BLaER1 (cell line): ENCODE measurements around the gene SLC24A5.

Experiments
- H3K27ac ChIP-seq: shearing (Covaris generic); formaldehyde crosslinking; 2 replicates; pipeline ENCODE4 v1.8.1; 2022
- H3K27me3 ChIP-seq: shearing (Covaris generic); formaldehyde crosslinking; 2 replicates; pipeline ENCODE4 v1.8.1; 2022
- H3K36me3 ChIP-seq: shearing (Covaris generic); formaldehyde crosslinking; 2 replicates; pipeline ENCODE4 v1.8.1; 2022
- H3K4me1 ChIP-seq: shearing (Covaris generic); formaldehyde crosslinking; 2 replicates; pipeline ENCODE4 v1.8.1; 2022
- H3K4me2 ChIP-seq: shearing (Covaris generic); formaldehyde crosslinking; 2 replicates; pipeline ENCODE4 v1.8.1; 2022
- H3K4me3 ChIP-seq: shearing (Covaris generic); formaldehyde crosslinking; 2 replicates; pipeline ENCODE4 v1.8.1; 2022
- H3K9ac ChIP-seq: shearing (Covaris generic); formaldehyde crosslinking; 2 replicates; pipeline ENCODE4 v1.8.1; 2022
- H3K9me3 ChIP-seq: shearing (Covaris generic); formaldehyde crosslinking; 2 replicates; pipeline ENCODE4 v1.8.1; 2022
- H4K20me1 ChIP-seq: shearing (Covaris generic); formaldehyde crosslinking; 2 replicates; pipeline ENCODE4 v1.8.1; 2022
- Cebpa-rat ChIP-seq: shearing (Covaris generic); IDR thresholded peaks from 2 replicates; pipeline ENCODE4 v1.8.1; 2022

Gene SLC24A5

GRCh38 chr15:48147358-48147757, 26.6 kb downstream of the SLC24A5 start:
- Histone ChIP-seq H3K9me3 (no peaks in the 10 kb centered on the region), H3K27me3 (no peaks in the 10 kb centered on the region), H3K27ac (no peak overlapping the region), H3K4me3 (no peak overlapping the region), H3K4me2 (no peak overlapping the region), H4K20me1 (no peaks in the 10 kb centered on the region), H3K9ac (no peak overlapping the region), H3K36me3 (no peaks in the 10 kb centered on the region), H3K4me1 (no peaks in the 10 kb centered on the region)
- no peak for TF ChIP-seq Cebpa-rat

- Histone ChIP-seq H3K4me2 (no peak overlapping the region), H4K20me1 (no peaks in the 10 kb centered on the region), H3K4me1 (no peaks in the 10 kb centered on the region), H3K27me3 (no peaks in the 10 kb centered on the region), H3K9me3 (no peaks in the 10 kb centered on the region), H3K9ac (no peak overlapping the region), H3K4me3 (no peak overlapping the region), H3K27ac (no peak overlapping the region), H3K36me3 (no peaks in the 10 kb centered on the region)
- no peak for TF ChIP-seq Cebpa-rat
Observed at GRCh38 chr15:48149858-48150257, 29.1 kb downstream of the SLC24A5 start.

- H3K27ac ChIP-seq, result no peak overlapping the region
- no peak overlapping the region for H3K4me3 ChIP-seq
- no peak overlapping the region for H3K4me2 ChIP-seq
- no peak for TF ChIP-seq Cebpa-rat
- H4K20me1 ChIP-seq, result no peaks in the 10 kb centered on the region
- H3K4me1 ChIP-seq, result no peaks in the 10 kb centered on the region
- H3K36me3 ChIP-seq, result no peaks in the 10 kb centered on the region
- no peak overlapping the region for H3K9ac ChIP-seq
- H3K9me3 ChIP-seq, result no peaks in the 10 kb centered on the region
- H3K27me3 ChIP-seq, result no peaks in the 10 kb centered on the region
Observed at GRCh38 chr15:48153526-48153925, 32.7 kb downstream of the SLC24A5 start.

GRCh38 chr15:48168616-48169015, 47.8 kb downstream of the SLC24A5 start:
- Histone ChIP-seq H3K4me2 (no peak overlapping the region), H3K27ac (no peak overlapping the region), H3K4me1 (no peaks in the 10 kb centered on the region), H3K9me3 (no peaks in the 10 kb centered on the region), H3K4me3 (no peak overlapping the region), H3K36me3 (no peaks in the 10 kb centered on the region), H3K9ac (no peak overlapping the region), H3K27me3 (no peaks in the 10 kb centered on the region), H4K20me1 (no peaks in the 10 kb centered on the region)
- TF ChIP-seq Cebpa-rat, result no peak

GRCh38 chr15:48170981-48171380, 50.2 kb downstream of the SLC24A5 start:
- no peaks in the 10 kb centered on the region for H3K27me3 ChIP-seq
- no peak overlapping the region for H3K4me2 ChIP-seq
- H3K27ac ChIP-seq, result no peak overlapping the region
- H3K36me3 ChIP-seq, result no peaks in the 10 kb centered on the region
- H4K20me1 ChIP-seq, result no peaks in the 10 kb centered on the region
- H3K9me3 ChIP-seq, result no peaks in the 10 kb centered on the region
- H3K9ac ChIP-seq, result no peak overlapping the region
- no peak for TF ChIP-seq Cebpa-rat
- H3K4me3 ChIP-seq, result no peak overlapping the region
- H3K4me1 ChIP-seq, result no peaks in the 10 kb centered on the region

GRCh38 chr15:48175126-48175525, 54.3 kb downstream of the SLC24A5 start:
- Histone ChIP-seq H3K9ac (no peak overlapping the region), H3K4me3 (no peak overlapping the region), H3K4me1 (no peaks in the 10 kb centered on the region), H3K9me3 (no peaks in the 10 kb centered on the region), H3K27me3 (no peaks in the 10 kb centered on the region), H3K27ac (no peak overlapping the region), H4K20me1 (no peaks in the 10 kb centered on the region), H3K36me3 (no peaks in the 10 kb centered on the region), H3K4me2 (no peak overlapping the region)
- TF ChIP-seq Cebpa-rat, result no peak

- Histone ChIP-seq H4K20me1 (no peaks in the 10 kb centered on the region), H3K27ac (no peak overlapping the region), H3K4me2 (no peak overlapping the region), H3K4me3 (no peak overlapping the region), H3K36me3 (no peaks in the 10 kb centered on the region), H3K9ac (no peak overlapping the region), H3K27me3 (no peaks in the 10 kb centered on the region), H3K4me1 (no peaks in the 10 kb centered on the region), H3K9me3 (no peaks in the 10 kb centered on the region)
- TF ChIP-seq Cebpa-rat, result no peak
Observed at GRCh38 chr15:48176112-48176511, 55.3 kb downstream of the SLC24A5 start.

- Histone ChIP-seq H3K4me2 (peak overlapping the region; percentile 44), H3K9me3 (no peaks in the 10 kb centered on the region), H3K4me1 (no peaks in the 10 kb centered on the region), H3K4me3 (peak overlapping the region; percentile 72), H4K20me1 (no peaks in the 10 kb centered on the region), H3K27ac (no peak overlapping the region), H3K36me3 (no peaks in the 10 kb centered on the region), H3K9ac (no peak overlapping the region), H3K27me3 (no peaks in the 10 kb centered on the region)
- TF ChIP-seq Cebpa-rat, result no peak
Observed at GRCh38 chr15:48176957-48177356, 56.2 kb downstream of the SLC24A5 start.

- Histone ChIP-seq H3K4me1 (no peaks in the 10 kb centered on the region), H3K9me3 (no peaks in the 10 kb centered on the region), H3K36me3 (no peaks in the 10 kb centered on the region), H3K4me2 (peak overlapping the region; percentile 44), H3K4me3 (peak overlapping the region; percentile 72), H4K20me1 (no peaks in the 10 kb centered on the region), H3K27me3 (no peaks in the 10 kb centered on the region), H3K27ac (0 out of 2 replicates have a peak overlapping the region, but pooled peaks have one; percentile 71), H3K9ac (peak overlapping the region; percentile 71; the same call in 1 of the 2 replicates)
- TF ChIP-seq Cebpa-rat, result no peak
Observed at GRCh38 chr15:48177383-48177765, 56.6 kb downstream of the SLC24A5 start.

GRCh38 chr15:48177766-48178647, 57.2 kb downstream of the SLC24A5 start, which contains the start of gene MYEF2:
TSS of gene MYEF2 (minus strand) at chr15:48178295. CDS start at chr15:48178237, 58 bp downstream.
- TF ChIP-seq Cebpa-rat, result no peak
- Histone ChIP-seq H3K27me3 (no peaks in the 10 kb centered on the region), H3K9me3 (no peaks in the 10 kb centered on the region), H4K20me1 (no peaks in the 10 kb centered on the region), H3K9ac (peak within 1 kb of the TSS; percentile 71; the same call in 1 of the 2 replicates), H3K4me1 (no peaks in the 10 kb centered on the region), H3K4me3 (peak within 1 kb of the TSS; percentile 72), H3K36me3 (no peaks in the 10 kb centered on the region), H3K27ac (peak within 1 kb of the TSS; percentile 71), H3K4me2 (peak within 1 kb of the TSS; percentile 44)

- H4K20me1 ChIP-seq, result no peaks in the 10 kb centered on the region
- H3K4me1 ChIP-seq, result no peaks in the 10 kb centered on the region
- H3K27ac ChIP-seq, result no peak overlapping the region
- no peak overlapping the region for H3K9ac ChIP-seq
- no peaks in the 10 kb centered on the region for H3K27me3 ChIP-seq
- H3K36me3 ChIP-seq, result no peaks in the 10 kb centered on the region
- no peak for TF ChIP-seq Cebpa-rat
- H3K4me2 ChIP-seq, result peak overlapping the region; percentile 44
- H3K9me3 ChIP-seq, result no peaks in the 10 kb centered on the region
- peak overlapping the region; percentile 72 for H3K4me3 ChIP-seq
Observed at GRCh38 chr15:48178648-48178931, 57.8 kb downstream of the SLC24A5 start.
